Activated B cell treated with CpG ODN at 0.5 μM for 24 hours (primary cell): Measurements from ENCODE around the gene SMIM24. TPM values are rescaled to one million over a fixed set of nuclear protein-coding genes. Genes with fewer than 3 reads are reported as not detected.

Source experiments
- ATAC-seq: fragments of 200-7000 bp; cut with Tn5 transposase; one replicate; pipeline ENCODE4 v1.10.0; 2021; ENCODE audit warnings: low read depth, mild to moderate bottlenecking, moderate library complexity
- CTCF ChIA-PET: fragments of 350-600 bp; sonication (Branson Sonifier 250); formaldehyde crosslinking; loops from one replicate; lab custom pipeline; 2021; ENCODE audit warnings: antibody characterized with exemption; lab: Charles Lee
- POLR2A ChIA-PET: fragments of 350-600 bp; sonication (Branson Sonifier 250); formaldehyde crosslinking; loops from one replicate; lab custom pipeline; 2021; ENCODE audit warnings: antibody characterized with exemption; lab: Charles Lee
- DNase-seq: peaks from one replicate; pipeline ENCODE4 v3.0.0; 2022
- H3K27ac Mint-ChIP-seq: one replicate; pipeline ENCODE4 v1.8.0; 2020; ENCODE audit warnings: mixed read lengths
- H3K27me3 Mint-ChIP-seq: one replicate; pipeline ENCODE4 v1.8.0; 2021; ENCODE audit warnings: mixed read lengths
- H3K36me3 Mint-ChIP-seq: one replicate; pipeline ENCODE4 v1.8.0; 2021; ENCODE audit warnings: low read depth, mixed read lengths
- H3K4me1 Mint-ChIP-seq: one replicate; pipeline ENCODE4 v1.8.0; 2021; ENCODE audit warnings: mixed read lengths
- H3K4me3 Mint-ChIP-seq: one replicate; pipeline ENCODE4 v1.8.0; 2020; ENCODE audit warnings: mild to moderate bottlenecking, mixed read lengths
- H3K9me3 Mint-ChIP-seq: one replicate; pipeline ENCODE4 v1.8.0; 2020; ENCODE audit warnings: mixed read lengths
- CTCF ChIP-seq: fragments of 200-600 bp; IDR thresholded peaks from one replicate; pipeline ENCODE4 v1.8.0; 2022; ENCODE audit warnings: antibody characterized with exemption, mild to moderate bottlenecking
- intact Hi-C: fragments of 100-400 bp; cut with micrococcal nuclease; formaldehyde crosslinking; loops from one replicate; pipeline ENCODE4 v1.15.1; 2024
- total RNA-seq: library from RNA; stranded (reverse); gene quantifications from 2 replicates; pipeline ENCODE4 v1.2.3, GENCODE V29; 2022

Gene SMIM24
- total RNA-seq, 1 donor from 2014 or later, result not detected

- CTCF ChIA-PET, result no interaction called here
- POLR2A ChIA-PET, result no interaction called here
- no peak for DNase-seq
These were observed 15.6 kb downstream of the SMIM24 start for GRCh38 chr19:3464587-3465235.

GRCh38 chr19:3463714-3464586, 16.4 kb downstream of the SMIM24 start:
- intact Hi-C loops, result no loop called here
- Mint-ChIP-seq H3K4me1 (no peaks in the 10 kb centered on the region), H3K27ac (no peak overlapping the region), H3K4me3 (no peak overlapping the region), H3K36me3 (peaks cover 6% of the 10 kb centered on the region), H3K9me3 (peaks cover 2% of the 10 kb centered on the region), H3K27me3 (no peaks in the 10 kb centered on the region)
- POLR2A ChIA-PET, result no interaction called here
- DNase-seq (no peak), ATAC-seq (no peak)
- CTCF ChIA-PET, result no interaction called here
- TF ChIP-seq CTCF, result no peak

More at GRCh38 chr19:3464587-3465235, 15.6 kb downstream of the SMIM24 start:
- H3K4me1 Mint-ChIP-seq, result no peaks in the 10 kb centered on the region
- H3K36me3 Mint-ChIP-seq, result peaks cover 6% of the 10 kb centered on the region
- no peak overlapping the region for H3K4me3 Mint-ChIP-seq
- ATAC-seq, result no peak
- H3K27ac Mint-ChIP-seq, result no peak overlapping the region
- H3K27me3 Mint-ChIP-seq, result no peaks in the 10 kb centered on the region
- intact Hi-C loops, result no loop called here
- no peak for TF ChIP-seq CTCF
- peaks cover 2% of the 10 kb centered on the region for H3K9me3 Mint-ChIP-seq

GRCh38 chr19:3462991-3463713, 17.2 kb downstream of the SMIM24 start:
- DNase-seq (no peak), ATAC-seq (no peak)
- no peaks in the 10 kb centered on the region for H3K4me1 Mint-ChIP-seq
- ChIA-PET POLR2A (no interaction called here), CTCF (no interaction called here)
- no peak overlapping the region for H3K4me3 Mint-ChIP-seq
- intact Hi-C loops, result no loop called here
- H3K9me3 Mint-ChIP-seq, result peaks cover 2% of the 10 kb centered on the region
- no peak for TF ChIP-seq CTCF
- H3K36me3 Mint-ChIP-seq, result peaks cover 6% of the 10 kb centered on the region
- no peak overlapping the region for H3K27ac Mint-ChIP-seq
- no peaks in the 10 kb centered on the region for H3K27me3 Mint-ChIP-seq

- no peak overlapping the region for H3K27ac Mint-ChIP-seq
- DNase-seq (no peak), ATAC-seq (no peak)
- H3K36me3 Mint-ChIP-seq, result peaks cover 8% of the 10 kb centered on the region
- intact Hi-C loops, result no loop called here
- H3K4me3 Mint-ChIP-seq, result no peak overlapping the region
- H3K27me3 Mint-ChIP-seq, result no peaks in the 10 kb centered on the region
- peaks cover 4% of the 10 kb centered on the region for H3K4me1 Mint-ChIP-seq
- CTCF ChIA-PET, result no interaction called here
- H3K9me3 Mint-ChIP-seq, result no peaks in the 10 kb centered on the region
- no peak for TF ChIP-seq CTCF
- POLR2A ChIA-PET, result no interaction called here
These were observed 20.3 kb downstream of the SMIM24 start for GRCh38 chr19:3459965-3460582.
